Caki2 (cell line): ENCODE data around the gene RASA3. TPM values are rescaled to one million over a fixed set of nuclear protein-coding genes. Genes with fewer than 3 reads are reported as not detected.
"Not testable (repeated sequence)": the region's sequence is repeated elsewhere in the genome, so short reads cannot be mapped to it uniquely, and the experiment has no call there.

Source experiments
- DNase-seq: peaks from one replicate; pipeline ENCODE4 v3.0.0-alpha.2; 2015; ENCODE audit warnings: low read depth
- in situ Hi-C: cut with HindIII; loops from 2 replicates; pipeline ENCODE4 v1.10.0; 2016; ENCODE audit warnings: low sequenced_read_pairs, low pct_unique_long_range_greater_than_20kb, mixed read lengths
- total RNA-seq: library from RNA; depleted of rRNA; stranded (reverse); fragments of >200 nt; shearing (Covaris generic); gene quantifications from 2 replicates; pipeline ENCODE4 v1.2.3, GENCODE V29; 2014; ENCODE audit warnings: low replicate concordance

The RASA3 gene
- total RNA-seq, 1 experiment from 2014 or later: 11.5 TPM

GRCh38 chr13:114108141-114108761 lies 24.2 kb downstream of the RASA3 start:
- DNase-seq: no peak
- in situ Hi-C loops: no loop called here

- no peak for DNase-seq
- in situ Hi-C loops: no loop called here
Observed at GRCh38 chr13:114107686-114108081, 24.7 kb downstream of the RASA3 start.

- DNase-seq: no peak
- in situ Hi-C loops: no loop called here
Observed at GRCh38 chr13:114106991-114107685, 25.3 kb downstream of the RASA3 start.

- DNase-seq: no peak
- in situ Hi-C loops: no loop called here
Observed at GRCh38 chr13:114106526-114106925, 25.9 kb downstream of the RASA3 start.

GRCh38 chr13:114105521-114106225 lies 26.8 kb downstream of the RASA3 start:
- in situ Hi-C loops: no loop called here
- DNase-seq: no peak

GRCh38 chr13:114104655-114105520 lies 27.5 kb downstream of the RASA3 start:
- DNase-seq: no peak
- in situ Hi-C loops: no loop called here

- DNase-seq: no peak
- in situ Hi-C loops: no loop called here
Observed at GRCh38 chr13:114103801-114104654, 28.4 kb downstream of the RASA3 start.

- in situ Hi-C loops, DNase-seq: not testable (repeated sequence)
Observed at GRCh38 chr13:114103289-114103621, 29.2 kb downstream of the RASA3 start.

- in situ Hi-C loops: no loop called here
- DNase-seq: no peak
Observed at GRCh38 chr13:114102521-114103288, 29.7 kb downstream of the RASA3 start.

- in situ Hi-C loops: no loop called here
- DNase-seq: no peak
Observed at GRCh38 chr13:114102131-114102520, 30.3 kb downstream of the RASA3 start.

GRCh38 chr13:114101358-114102130 lies 30.9 kb downstream of the RASA3 start:
- in situ Hi-C loops: no loop called here
- DNase-seq: no peak

- no peak for DNase-seq
- in situ Hi-C loops: no loop called here
Observed at GRCh38 chr13:114100446-114101357, 31.7 kb downstream of the RASA3 start.

GRCh38 chr13:114099918-114100445 lies 32.4 kb downstream of the RASA3 start:
- in situ Hi-C loops: no loop called here
- peak; percentile 73 for DNase-seq

GRCh38 chr13:114099191-114099590 lies 33.2 kb downstream of the RASA3 start:
- DNase-seq: peak; percentile 89
- in situ Hi-C loops: no loop called here

- in situ Hi-C loops, DNase-seq: not testable (repeated sequence)
Observed at GRCh38 chr13:114098689-114099056, 33.8 kb downstream of the RASA3 start.
